T-helper 2 cell treated with Interferon-gamma antibody and Interleukin-4, amounts not matched to agents 5 μg/mL and 100 μg/mL, for 36 hours (primary cell): ENCODE measurements around the gene SLC6A2.

Experiments used
- DNase-seq: peaks from one replicate; pipeline ENCODE4 v3.0.0; 2021; ENCODE audit warnings: low spot score
- H3K27ac Mint-ChIP-seq: one replicate; pipeline ENCODE4 v1.8.0; 2021; ENCODE audit warnings: mild to moderate bottlenecking, mixed read lengths
- H3K27me3 Mint-ChIP-seq: one replicate; pipeline ENCODE4 v1.8.0; 2021; ENCODE audit warnings: low read depth, mixed read lengths
- H3K36me3 Mint-ChIP-seq: one replicate; pipeline ENCODE4 v1.8.0; 2021; ENCODE audit warnings: low read depth, mixed read lengths
- H3K4me1 Mint-ChIP-seq: one replicate; pipeline ENCODE4 v1.8.0; 2021; ENCODE audit warnings: low read depth, mixed read lengths
- H3K4me3 Mint-ChIP-seq: one replicate; pipeline ENCODE4 v1.8.0; 2022; ENCODE audit warnings: mild to moderate bottlenecking, moderate library complexity, mixed read lengths
- H3K9me3 Mint-ChIP-seq: one replicate; pipeline ENCODE4 v1.8.0; 2021; ENCODE audit warnings: mixed read lengths

The SLC6A2 gene

DNA sequence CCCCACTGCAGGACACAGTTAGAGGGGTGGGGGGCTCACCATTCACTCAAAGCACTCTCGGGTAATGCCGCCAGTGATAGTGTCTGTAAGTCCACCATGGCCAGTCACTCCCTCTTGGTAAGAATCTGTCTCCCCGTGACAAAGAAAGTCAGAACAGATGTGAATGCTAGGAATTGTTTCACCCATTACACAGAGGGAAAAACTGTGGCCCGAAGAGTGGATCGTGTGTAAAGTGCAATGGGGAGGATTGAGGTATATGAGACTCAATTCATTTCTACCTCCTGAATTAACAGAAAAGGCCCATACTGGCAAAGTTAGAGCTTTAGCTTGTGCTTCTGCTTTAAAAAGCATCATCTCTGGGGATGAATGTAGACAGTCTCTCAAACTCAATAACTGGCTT is 17.5 kb upstream of the SLC6A2 start:
- H3K9me3 Mint-ChIP-seq = no peaks in the 10 kb centered on the region

DNA sequence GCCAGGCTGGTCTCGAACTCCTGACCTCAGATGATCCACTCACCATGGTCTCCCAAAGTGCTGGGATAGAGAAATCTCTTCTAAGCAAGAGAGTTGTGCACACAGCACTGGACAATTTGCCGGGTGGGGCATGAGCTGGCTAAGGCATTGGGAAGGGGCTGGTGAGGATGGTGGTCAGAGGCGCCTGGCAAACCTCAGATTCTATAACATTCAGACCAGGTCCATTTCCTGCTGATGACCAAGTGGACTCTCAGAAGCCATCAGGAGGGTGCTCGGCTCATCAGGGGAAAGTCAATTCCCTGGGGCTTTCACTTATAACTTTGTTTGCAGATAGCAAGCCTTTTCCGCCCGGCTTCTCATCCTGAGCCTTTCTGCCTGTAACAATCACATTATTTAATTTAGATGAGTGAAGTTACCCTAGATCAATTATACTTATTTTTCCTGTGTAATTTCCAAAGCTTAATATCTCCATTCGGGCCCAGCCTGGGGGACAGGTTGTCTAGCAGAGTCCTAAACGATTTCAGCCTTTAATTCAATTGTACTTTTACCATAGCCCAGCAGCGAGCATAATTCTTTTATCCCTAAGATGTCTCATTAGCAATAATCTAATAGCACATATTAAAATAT is 15.0 kb upstream of the SLC6A2 start:
- no peak overlapping the region for H3K4me3 Mint-ChIP-seq
- H3K27me3 Mint-ChIP-seq = no peaks in the 10 kb centered on the region
- no peaks in the 10 kb centered on the region for H3K36me3 Mint-ChIP-seq
- no peaks in the 10 kb centered on the region for H3K9me3 Mint-ChIP-seq
- DNase-seq = no peak
- H3K4me1 Mint-ChIP-seq = no peaks in the 10 kb centered on the region
- H3K27ac Mint-ChIP-seq = no peak overlapping the region

More for the DNA sequence above, 17.5 kb upstream of the SLC6A2 start:
- Mint-ChIP-seq H3K27ac (no peak overlapping the region), H3K4me1 (no peaks in the 10 kb centered on the region), H3K27me3 (no peaks in the 10 kb centered on the region), H3K4me3 (no peak overlapping the region), H3K36me3 (no peaks in the 10 kb centered on the region)
- DNase-seq = no peak

DNA sequence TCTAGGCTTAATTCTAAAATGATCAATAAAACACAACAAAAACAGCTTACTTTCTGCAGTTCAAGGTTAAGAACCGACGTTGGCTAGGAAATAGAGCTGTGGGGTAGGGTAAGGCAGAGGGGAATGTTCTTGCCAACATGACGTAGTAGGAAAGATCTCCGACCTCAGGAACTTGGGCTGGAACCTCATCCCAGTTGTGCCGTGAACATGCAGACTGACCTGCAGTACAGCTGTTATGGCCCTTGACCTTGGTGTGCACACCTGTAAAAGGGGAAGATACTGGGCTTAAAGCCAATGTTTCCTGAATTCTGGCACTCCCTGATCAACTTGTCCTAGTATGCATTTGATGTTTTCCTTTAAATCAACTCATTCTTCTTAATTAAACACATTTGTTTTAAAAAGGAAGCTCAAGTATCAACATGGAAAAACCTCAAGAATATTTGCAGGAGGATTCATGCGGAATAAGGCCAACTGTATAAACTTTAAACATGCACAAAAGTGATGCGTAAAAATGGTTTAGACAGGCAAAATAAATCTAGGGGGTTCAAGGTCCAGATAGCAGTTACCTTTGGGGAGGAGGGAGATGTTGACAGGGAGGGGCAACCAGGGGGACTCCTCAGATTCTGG is 14.2 kb upstream of the SLC6A2 start:
- Mint-ChIP-seq H3K9me3 (no peaks in the 10 kb centered on the region), H3K36me3 (no peaks in the 10 kb centered on the region), H3K4me1 (no peaks in the 10 kb centered on the region), H3K4me3 (no peak overlapping the region), H3K27me3 (no peaks in the 10 kb centered on the region), H3K27ac (no peak overlapping the region)
- no peak for DNase-seq

DNA sequence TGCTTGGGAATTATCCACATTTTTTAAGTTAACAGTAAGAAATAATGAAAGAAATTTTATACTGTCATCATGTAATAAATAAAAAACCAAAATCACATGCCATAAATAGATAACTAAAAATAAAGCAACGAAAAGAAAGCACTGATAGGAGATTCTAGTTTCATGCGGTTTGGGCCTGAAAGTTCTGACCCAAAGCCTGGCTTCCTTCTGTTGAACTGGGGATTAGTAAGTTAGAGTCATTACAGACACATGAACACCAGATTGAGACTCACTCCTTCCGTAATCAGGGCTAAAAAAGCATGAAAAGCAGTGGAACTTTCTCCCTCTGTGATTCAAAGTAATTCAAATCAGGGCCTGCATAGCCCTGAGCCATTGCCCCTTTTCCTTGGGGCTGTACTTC is 13.2 kb upstream of the SLC6A2 start:
- no peak overlapping the region for H3K27ac Mint-ChIP-seq
- no peaks in the 10 kb centered on the region for H3K9me3 Mint-ChIP-seq
- no peaks in the 10 kb centered on the region for H3K27me3 Mint-ChIP-seq
- DNase-seq = no peak
- H3K36me3 Mint-ChIP-seq = no peaks in the 10 kb centered on the region
- no peaks in the 10 kb centered on the region for H3K4me1 Mint-ChIP-seq
- no peak overlapping the region for H3K4me3 Mint-ChIP-seq

DNA sequence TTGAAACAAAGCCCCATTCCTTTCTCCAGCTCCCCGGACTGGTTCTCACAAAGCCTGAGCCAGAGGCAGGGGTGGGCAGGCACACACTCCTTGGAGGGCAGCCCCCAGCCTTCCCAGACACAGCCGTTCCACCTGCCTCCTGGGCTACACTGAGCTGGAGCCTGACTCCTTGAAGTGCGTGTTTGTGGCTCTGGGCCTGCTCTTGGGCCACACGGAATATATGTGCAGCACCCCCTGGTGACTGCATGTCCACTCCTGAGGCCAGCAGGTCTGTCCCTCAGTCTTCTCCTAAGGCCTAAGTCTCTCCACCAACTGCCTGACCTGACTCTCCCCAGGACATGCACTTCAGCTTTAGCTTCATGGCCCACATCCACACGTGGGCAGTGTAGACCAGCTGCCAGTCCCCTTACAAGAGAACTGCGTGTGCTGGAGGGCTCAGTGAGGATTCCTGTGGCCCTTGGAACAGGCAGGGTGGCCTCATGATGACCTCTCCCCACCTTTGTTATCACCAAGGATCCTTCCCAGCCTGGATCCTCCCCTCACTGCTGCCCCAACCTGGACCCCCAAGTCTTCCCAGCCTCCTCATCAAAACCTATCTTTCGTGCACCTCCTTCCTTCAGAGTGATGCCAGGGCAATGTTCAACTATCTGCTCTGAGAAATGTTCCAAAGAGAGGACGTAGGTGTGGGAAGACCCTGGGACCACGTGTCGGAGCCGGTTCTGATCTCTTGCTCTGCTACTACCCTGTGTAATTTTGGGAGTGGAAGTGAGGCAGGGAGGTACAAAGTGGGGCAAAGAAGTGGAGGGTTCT is 12.4 kb upstream of the SLC6A2 start:
- H3K27me3 Mint-ChIP-seq = no peaks in the 10 kb centered on the region
- H3K9me3 Mint-ChIP-seq = no peaks in the 10 kb centered on the region
- H3K4me3 Mint-ChIP-seq = no peak overlapping the region
- no peak for DNase-seq
- H3K4me1 Mint-ChIP-seq = no peaks in the 10 kb centered on the region
- no peak overlapping the region for H3K27ac Mint-ChIP-seq
- no peaks in the 10 kb centered on the region for H3K36me3 Mint-ChIP-seq

DNA sequence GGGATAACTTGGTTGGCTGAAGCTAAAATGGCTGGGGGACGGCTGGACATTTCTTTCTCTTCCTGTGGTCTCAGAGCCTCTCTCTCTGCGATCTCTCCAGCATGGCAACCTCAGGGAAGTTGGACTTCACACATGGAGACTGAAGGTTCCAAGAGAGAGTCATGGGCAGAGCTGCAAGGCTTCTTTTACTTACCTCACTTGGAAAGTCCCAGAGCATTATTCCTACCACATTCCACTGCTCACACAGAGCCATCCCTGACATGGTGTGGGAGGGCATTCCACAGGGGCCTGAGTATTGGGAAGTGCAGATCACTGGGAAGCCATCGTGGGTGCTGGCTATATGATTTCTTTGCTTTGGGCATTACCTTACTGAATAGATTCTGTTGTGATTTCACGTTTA is 9.8 kb upstream of the SLC6A2 start:
- no peaks in the 10 kb centered on the region for H3K9me3 Mint-ChIP-seq
- H3K27ac Mint-ChIP-seq = no peak overlapping the region
- H3K27me3 Mint-ChIP-seq = no peaks in the 10 kb centered on the region
- H3K4me1 Mint-ChIP-seq = no peaks in the 10 kb centered on the region
- H3K4me3 Mint-ChIP-seq = no peak overlapping the region
- no peaks in the 10 kb centered on the region for H3K36me3 Mint-ChIP-seq
- DNase-seq = no peak

DNA sequence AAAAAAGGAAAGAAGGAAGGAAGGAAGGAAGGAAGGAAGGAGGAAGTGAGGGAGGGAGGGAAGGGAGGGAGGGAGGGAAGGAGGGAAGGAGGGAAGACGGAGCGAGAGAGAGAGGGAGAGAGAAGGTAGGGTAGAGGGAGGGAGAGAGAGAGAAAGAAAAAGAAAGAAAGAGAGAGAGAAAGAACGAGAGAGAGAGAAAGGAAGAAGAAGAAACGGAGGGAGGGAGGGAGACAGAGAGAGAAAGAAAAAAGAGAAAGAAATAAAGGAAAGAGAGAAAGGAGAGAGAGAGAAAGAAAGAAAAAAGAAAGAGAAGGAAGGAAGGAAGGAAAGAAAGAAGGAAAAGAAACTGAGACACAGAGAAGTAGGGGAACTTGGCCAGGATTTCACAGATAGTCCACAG is 8.4 kb upstream of the SLC6A2 start:
- H3K27ac Mint-ChIP-seq = no peak overlapping the region
- no peaks in the 10 kb centered on the region for H3K27me3 Mint-ChIP-seq
- no peaks in the 10 kb centered on the region for H3K9me3 Mint-ChIP-seq
- no peak for DNase-seq
- H3K36me3 Mint-ChIP-seq = no peaks in the 10 kb centered on the region
- H3K4me3 Mint-ChIP-seq = no peak overlapping the region
- H3K4me1 Mint-ChIP-seq = no peaks in the 10 kb centered on the region

DNA sequence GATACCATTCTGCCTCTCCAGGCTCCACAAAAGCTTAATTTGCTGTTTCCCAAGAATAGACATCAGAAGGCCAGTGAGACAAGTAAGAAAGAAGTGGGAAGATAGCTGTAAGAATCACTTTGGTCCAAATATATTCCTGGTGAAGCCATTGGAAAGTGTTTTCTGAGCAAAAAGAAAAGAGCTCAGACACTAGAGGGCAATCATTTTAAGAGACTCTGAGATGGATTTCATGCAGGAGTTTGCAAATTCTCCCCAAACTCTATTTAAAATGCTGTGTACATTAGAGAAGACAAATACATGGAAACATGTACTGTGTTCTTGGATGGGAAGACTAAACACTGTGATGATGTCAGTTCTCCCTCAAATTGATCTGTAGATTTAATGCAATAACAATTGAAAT is 8.0 kb upstream of the SLC6A2 start:
- H3K4me3 Mint-ChIP-seq = no peak overlapping the region
- no peaks in the 10 kb centered on the region for H3K9me3 Mint-ChIP-seq
- no peak overlapping the region for H3K27ac Mint-ChIP-seq
- no peaks in the 10 kb centered on the region for H3K36me3 Mint-ChIP-seq
- no peak for DNase-seq
- no peaks in the 10 kb centered on the region for H3K27me3 Mint-ChIP-seq
- H3K4me1 Mint-ChIP-seq = no peaks in the 10 kb centered on the region

DNA sequence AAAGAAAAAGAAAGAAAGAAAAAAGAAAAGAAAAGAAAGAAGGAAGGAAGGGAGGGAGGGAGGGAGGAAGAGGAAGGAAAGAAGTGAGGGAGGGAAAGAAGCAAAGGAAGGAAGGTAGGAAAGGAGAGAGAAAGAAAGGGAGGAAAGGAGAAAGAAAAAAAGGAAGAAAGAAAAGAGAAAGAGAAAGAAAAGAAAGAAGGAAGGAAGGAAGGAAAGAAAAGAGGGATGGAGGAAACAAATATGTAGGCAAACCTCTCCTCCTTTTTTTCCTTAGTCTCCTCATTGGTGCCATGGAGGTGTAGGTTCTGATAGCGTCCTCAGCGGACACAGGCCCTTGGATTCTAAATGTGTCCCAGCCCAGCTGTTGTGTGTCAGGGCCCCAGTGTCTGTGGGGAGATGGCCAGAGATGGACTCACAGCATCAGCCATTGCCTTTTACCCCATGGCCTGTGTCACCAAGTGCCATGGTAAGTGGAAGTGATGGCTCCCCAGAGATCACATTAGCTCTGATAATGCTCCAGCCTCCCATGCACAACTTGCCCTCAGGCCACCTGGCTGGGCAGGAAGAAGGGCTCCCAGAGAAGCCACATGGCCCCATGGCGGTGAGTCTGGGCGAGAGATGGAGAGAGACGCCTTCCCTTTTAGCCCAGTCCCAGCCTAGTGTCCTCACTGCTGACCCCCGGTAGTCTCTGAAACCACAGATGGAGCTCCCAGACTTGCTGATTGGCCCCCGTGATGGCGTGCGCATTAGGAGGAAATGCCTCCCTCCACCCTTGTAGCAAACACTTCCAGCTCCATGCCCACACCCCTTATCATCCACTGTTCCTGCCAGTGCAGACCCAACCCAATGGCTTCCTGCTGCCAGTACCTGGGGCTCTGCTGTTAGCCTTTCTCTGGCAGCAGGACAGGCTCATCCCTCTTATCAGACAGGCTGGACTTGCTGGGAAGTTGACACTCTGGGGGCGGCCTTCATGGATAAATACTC is 3.7 kb upstream of the SLC6A2 start:
- Mint-ChIP-seq H3K27me3 (peaks cover 5% of the 10 kb centered on the region), H3K4me1 (no peaks in the 10 kb centered on the region), H3K27ac (no peak overlapping the region), H3K9me3 (no peaks in the 10 kb centered on the region), H3K36me3 (no peaks in the 10 kb centered on the region), H3K4me3 (no peak overlapping the region)
- no peak for DNase-seq

DNA sequence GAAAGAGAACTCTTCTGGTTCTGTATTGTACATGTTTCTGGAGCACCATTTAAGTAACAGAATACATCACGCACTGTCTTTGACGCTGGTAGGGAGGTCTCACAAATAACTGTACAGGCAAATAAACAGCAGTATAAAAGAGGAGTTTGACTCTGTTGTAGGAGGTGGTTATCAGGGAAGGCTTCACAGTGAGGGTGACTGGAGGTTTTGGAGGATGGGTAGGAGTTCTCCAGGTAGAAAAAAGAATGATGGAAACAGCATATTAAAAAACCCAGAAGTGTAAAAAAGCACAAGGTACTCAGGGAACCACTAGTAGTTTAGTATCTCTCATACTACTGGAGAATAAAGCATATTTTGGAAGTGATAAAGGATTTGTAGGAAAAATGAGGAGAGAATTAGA is 2.7 kb upstream of the SLC6A2 start:
- Mint-ChIP-seq H3K27me3 (peaks cover 7% of the 10 kb centered on the region), H3K4me3 (no peak overlapping the region), H3K36me3 (no peaks in the 10 kb centered on the region), H3K27ac (no peak overlapping the region), H3K9me3 (no peaks in the 10 kb centered on the region), H3K4me1 (no peaks in the 10 kb centered on the region)
- DNase-seq = no peak

DNA sequence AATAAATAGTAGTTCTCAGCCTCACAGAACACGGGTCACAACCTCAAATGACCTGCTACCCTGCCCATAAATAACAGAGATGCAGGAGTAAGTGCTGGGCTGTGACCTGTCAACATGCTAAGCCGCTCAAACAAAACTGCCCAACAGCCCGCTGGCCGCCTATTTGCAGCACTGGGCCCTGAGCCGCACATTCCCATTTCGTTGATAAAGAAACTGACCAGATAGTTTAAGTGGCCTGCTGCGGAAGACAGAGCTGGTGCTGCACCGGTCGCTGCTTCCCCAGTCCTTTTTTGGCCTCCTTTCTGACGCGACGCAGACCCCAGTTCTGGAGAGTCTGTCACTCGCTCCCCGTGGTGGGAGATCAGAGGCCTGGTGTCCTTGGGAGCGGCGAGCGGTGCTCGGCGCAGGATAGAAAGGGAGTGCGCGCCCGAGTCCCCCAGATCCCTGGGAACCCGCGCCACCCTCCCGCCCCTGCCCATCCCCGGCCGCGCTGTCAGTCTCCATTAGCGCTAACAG is 349 bp upstream of the SLC6A2 start:
- no peak overlapping the region for H3K4me3 Mint-ChIP-seq
- no peaks in the 10 kb centered on the region for H3K36me3 Mint-ChIP-seq
- no peak overlapping the region for H3K27ac Mint-ChIP-seq
- H3K27me3 Mint-ChIP-seq = peaks cover 10% of the 10 kb centered on the region
- H3K9me3 Mint-ChIP-seq = no peaks in the 10 kb centered on the region
- DNase-seq = no peak
- H3K4me1 Mint-ChIP-seq = no peaks in the 10 kb centered on the region

DNA sequence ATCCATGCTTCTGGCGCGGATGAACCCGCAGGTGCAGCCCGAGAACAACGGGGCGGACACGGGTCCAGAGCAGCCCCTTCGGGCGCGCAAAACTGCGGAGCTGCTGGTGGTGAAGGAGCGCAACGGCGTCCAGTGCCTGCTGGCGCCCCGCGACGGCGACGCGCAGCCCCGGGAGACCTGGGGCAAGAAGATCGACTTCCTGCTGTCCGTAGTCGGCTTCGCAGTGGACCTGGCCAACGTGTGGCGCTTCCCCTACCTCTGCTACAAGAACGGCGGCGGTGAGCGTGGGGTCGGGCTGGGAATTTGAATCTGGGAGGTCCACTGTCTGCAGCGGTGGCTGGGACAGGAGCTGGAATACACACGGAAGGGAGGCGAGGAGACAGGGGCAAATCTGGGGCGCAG is 904 bp downstream of the SLC6A2 start:
- Mint-ChIP-seq H3K4me3 (no peak overlapping the region), H3K27me3 (peaks cover 10% of the 10 kb centered on the region), H3K9me3 (no peaks in the 10 kb centered on the region), H3K4me1 (no peaks in the 10 kb centered on the region), H3K36me3 (no peaks in the 10 kb centered on the region), H3K27ac (no peak overlapping the region)
- no peak for DNase-seq

DNA sequence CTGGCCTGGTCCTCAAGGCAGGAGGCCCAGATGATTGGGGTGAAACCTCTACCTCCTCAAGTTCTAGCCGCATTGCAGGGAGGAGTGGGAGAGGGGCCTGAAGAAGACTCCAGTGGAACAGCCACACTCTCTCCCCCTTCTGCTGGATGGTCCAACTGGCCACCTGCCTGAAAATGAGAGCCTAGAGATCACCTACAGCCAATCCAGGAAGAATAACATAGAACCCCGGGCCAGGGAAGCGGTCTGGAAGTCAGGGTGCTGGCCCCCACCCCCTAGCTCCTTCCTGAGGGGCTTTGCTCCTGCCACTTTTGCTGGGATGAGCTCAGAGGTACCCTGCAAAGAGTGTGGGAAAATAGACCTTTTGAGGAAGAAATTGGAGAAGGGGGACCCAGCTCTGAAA is 1.8 kb downstream of the SLC6A2 start:
- no peak overlapping the region for H3K27ac Mint-ChIP-seq
- no peaks in the 10 kb centered on the region for H3K4me1 Mint-ChIP-seq
- no peaks in the 10 kb centered on the region for H3K36me3 Mint-ChIP-seq
- no peak for DNase-seq
- peaks cover 10% of the 10 kb centered on the region for H3K27me3 Mint-ChIP-seq
- H3K4me3 Mint-ChIP-seq = no peak overlapping the region
- no peaks in the 10 kb centered on the region for H3K9me3 Mint-ChIP-seq
